HepG2 (cell line): ENCODE measurements around the gene LYPLA2. TPM values are rescaled to one million over a fixed set of nuclear protein-coding genes. Genes with fewer than 3 reads are reported as not detected.

Experiments used
- AGO2 ChIP-seq: fragments of 200-400 bp; formaldehyde crosslinking; optimal IDR thresholded peaks from 2 replicates; pipeline ENCODE3; 2017; ENCODE audit warnings: mild to moderate bottlenecking, low read depth, low read length, moderate library complexity
- AHR ChIP-seq: IDR thresholded peaks from 2 replicates; pipeline ENCODE4 v1.6.1; 2018; ENCODE audit warnings: missing genetic modification reagents, missing compliant biosample characterization
- ARNT2 ChIP-seq: sonication (generic); formaldehyde crosslinking; IDR thresholded peaks from 2 replicates; pipeline ENCODE4 v1.8.0; 2022; ENCODE audit warnings: mild to moderate bottlenecking, low read depth, missing genetic modification reagents, moderate library complexity
- CHCHD3 ChIP-seq: sonication (generic); formaldehyde crosslinking; IDR thresholded peaks from 2 replicates; pipeline ENCODE4 v1.8.0; 2022; ENCODE audit warnings: mild to moderate bottlenecking, missing genetic modification reagents, moderate library complexity
- ELK4 ChIP-seq: sonication (generic); formaldehyde crosslinking; IDR thresholded peaks from 2 replicates; pipeline ENCODE4 v1.9.0; 2021; ENCODE audit warnings: missing genetic modification reagents, borderline replicate concordance
- GZF1 ChIP-seq: sonication (generic); formaldehyde crosslinking; IDR thresholded peaks from 2 replicates; pipeline ENCODE4 v1.5.1; 2020; ENCODE audit warnings: mild to moderate bottlenecking, missing genetic modification reagents
- HIC2 ChIP-seq: sonication (generic); formaldehyde crosslinking; IDR thresholded peaks from 2 replicates; pipeline ENCODE4 v1.9.0; 2022; ENCODE audit warnings: low read depth, missing genetic modification reagents
- ISX ChIP-seq: sonication (generic); formaldehyde crosslinking; conservative IDR thresholded peaks from 2 replicates; pipeline ENCODE4 v1.5.0; 2020; ENCODE audit warnings: missing genetic modification reagents
- KDM2A ChIP-seq: sonication (generic); formaldehyde crosslinking; IDR thresholded peaks from 2 replicates; pipeline ENCODE4 v1.4.0; 2020; ENCODE audit warnings: low read depth, missing genetic modification reagents, borderline replicate concordance
- MBNL3 ChIP-seq: fragments of 250-450 bp; sonication (Bioruptor Pico); conservative IDR thresholded peaks from 2 replicates; pipeline ENCODE4 v1.8.0; 2022; ENCODE audit warnings: mild to moderate bottlenecking, inconsistent platforms
- SRSF1 ChIP-seq: fragments of 200-400 bp; formaldehyde crosslinking; optimal IDR thresholded peaks from 2 replicates; pipeline ENCODE3; 2017; ENCODE audit warnings: mild to moderate bottlenecking, low read depth, low read length, moderate library complexity
- SUZ12 ChIP-seq: fragments of 150-350 bp; IDR thresholded peaks from 2 replicates; pipeline ENCODE4 v1.6.1; 2014; ENCODE audit warnings: low read depth, low read length
- XRCC5 ChIP-seq: fragments of 200-400 bp; formaldehyde crosslinking; optimal IDR thresholded peaks from 2 replicates; pipeline ENCODE3; 2017; ENCODE audit warnings: mild to moderate bottlenecking, low read length
- ZBTB40 ChIP-seq, 2 experiments: fragments of 450-650 bp in 1 of 2; sonication (generic) in 1 of 2; formaldehyde crosslinking in 1 of 2; IDR thresholded peaks; 2 replicates each; pipeline versions ENCODE4 v1.6.1 to v1.8.0; 2016 to 2022; ENCODE audit warnings: antibody characterized with exemption in 1 of 2, mild to moderate bottlenecking in 1 of 2, missing genetic modification reagents in 1 of 2
- ZNF275 ChIP-seq: sonication (generic); formaldehyde crosslinking; IDR thresholded peaks from 2 replicates; pipeline ENCODE4 v1.8.0; 2022; ENCODE audit warnings: missing genetic modification reagents, mild to moderate bottlenecking, inconsistent platforms, borderline replicate concordance
- polyA plus RNA-seq, 8 experiments: library from polyadenylated mRNA; depleted of rRNA in 3 of 8; stranded (reverse) in 7 of 8; unstranded in 1 of 8; fragments of >200 nt; fragmentation: Illumina TruSeq in 4 of 8; extraction: Trizol in 4 of 8; gene quantifications; 2 replicates each; pipeline versions ENCODE4 v1.2.1 to v1.2.3, GENCODE V29; 2011 to 2016; ENCODE audit warnings: low read depth in 4 of 8, missing spikeins in 1 of 8, mixed read lengths in 1 of 8; ENCODE audit not compliant: insufficient read depth in 1 of 8
- total RNA-seq, 5 experiments: library from RNA; depleted of rRNA; stranded (reverse); fragments of >200 nt; fragmentation: Illumina TruSeq; extraction: Trizol; gene quantifications; 2 replicates each; pipeline ENCODE4 v1.2.3, GENCODE V29; 2016; ENCODE audit warnings: low read depth in 1 of 5

LYPLA2 gene
- total and polyA plus RNA-seq, 2 of the 13 experiments (the other 11 are each of a cell fraction or from before 2014, with no cell fraction given), result 72.1 to 73.2 TPM

GRCh38 chr1:23825076-23825761 is 34.3 kb downstream of the LYPLA2 start, which contains the start of gene HMGCL (continued):
- TF ChIP-seq ZBTB40 (IDR thresholded peaks at IDR 0.05), result no peak
- peak; percentile 86 for TF ChIP-seq ZBTB40 (CRISPR knock-in tag; IDR thresholded peaks at IDR 0.05)
- peak; percentile 86; the same call in 1 of the 2 replicates for TF ChIP-seq ISX (CRISPR knock-in tag)
- TF ChIP-seq MBNL3 (CRISPR knock-in tag), result no peak
- TF ChIP-seq AHR (CRISPR knock-in tag), result peak; percentile 86; the same call in 1 of the 2 replicates
- TF ChIP-seq ZNF275 (CRISPR knock-in tag), result peak; percentile 89
- peak; percentile 88; the same call in 1 of the 2 replicates for TF ChIP-seq KDM2A (CRISPR knock-in tag)
- TF ChIP-seq SUZ12, result peak; percentile 46; the same call in 1 of the 2 replicates
- TF ChIP-seq ELK4 (CRISPR knock-in tag), result 0 out of 2 replicates have a peak, but pooled peaks have one; percentile 55
- TF ChIP-seq XRCC5, result no peak
- TF ChIP-seq SRSF1, result peak; percentile 85
- TF ChIP-seq CHCHD3 (CRISPR knock-in tag), result no peak
- no peak for TF ChIP-seq HIC2 (CRISPR knock-in tag)
- TF ChIP-seq ARNT2 (CRISPR knock-in tag), result no peak
- no peak; the same call in 1 of the 2 replicates for TF ChIP-seq GZF1
- TF ChIP-seq AGO2, result peak; percentile 77
